ENCODE results near the gene PDE4D.

DNA sequence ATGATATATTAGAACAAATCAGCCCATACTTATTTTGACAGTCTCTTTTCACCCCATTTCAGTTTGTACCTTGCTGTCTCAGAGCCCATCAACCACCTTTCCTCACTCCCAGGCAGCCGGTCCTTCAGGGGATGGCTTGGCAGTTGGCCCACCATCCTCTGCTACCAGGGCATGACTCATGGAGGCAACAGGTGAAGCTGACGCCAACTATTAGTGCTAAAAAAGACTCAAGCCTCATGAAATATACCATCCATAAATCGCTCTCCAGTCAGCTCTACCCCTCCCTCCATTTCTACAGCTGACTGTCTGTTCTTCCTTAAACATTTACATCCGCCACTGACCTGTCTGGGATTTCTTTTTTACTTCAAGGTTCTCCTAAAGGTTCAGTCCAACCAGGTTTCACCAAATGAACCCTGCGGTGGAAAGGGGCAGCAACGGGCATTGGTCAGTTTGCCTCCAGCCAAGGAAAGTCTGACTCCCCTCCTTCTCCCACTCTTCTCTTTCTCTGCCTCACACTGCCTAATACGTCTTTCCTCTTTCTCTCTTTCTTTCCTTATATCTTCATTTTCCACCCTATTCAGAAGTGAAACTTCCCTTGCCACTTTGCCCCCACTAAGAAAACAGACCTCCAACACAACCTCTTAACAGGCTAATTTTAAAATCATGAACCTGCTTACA is 871.5 kb downstream of the PDE4D start:
- TF ChIP-seq, protein P1, sequence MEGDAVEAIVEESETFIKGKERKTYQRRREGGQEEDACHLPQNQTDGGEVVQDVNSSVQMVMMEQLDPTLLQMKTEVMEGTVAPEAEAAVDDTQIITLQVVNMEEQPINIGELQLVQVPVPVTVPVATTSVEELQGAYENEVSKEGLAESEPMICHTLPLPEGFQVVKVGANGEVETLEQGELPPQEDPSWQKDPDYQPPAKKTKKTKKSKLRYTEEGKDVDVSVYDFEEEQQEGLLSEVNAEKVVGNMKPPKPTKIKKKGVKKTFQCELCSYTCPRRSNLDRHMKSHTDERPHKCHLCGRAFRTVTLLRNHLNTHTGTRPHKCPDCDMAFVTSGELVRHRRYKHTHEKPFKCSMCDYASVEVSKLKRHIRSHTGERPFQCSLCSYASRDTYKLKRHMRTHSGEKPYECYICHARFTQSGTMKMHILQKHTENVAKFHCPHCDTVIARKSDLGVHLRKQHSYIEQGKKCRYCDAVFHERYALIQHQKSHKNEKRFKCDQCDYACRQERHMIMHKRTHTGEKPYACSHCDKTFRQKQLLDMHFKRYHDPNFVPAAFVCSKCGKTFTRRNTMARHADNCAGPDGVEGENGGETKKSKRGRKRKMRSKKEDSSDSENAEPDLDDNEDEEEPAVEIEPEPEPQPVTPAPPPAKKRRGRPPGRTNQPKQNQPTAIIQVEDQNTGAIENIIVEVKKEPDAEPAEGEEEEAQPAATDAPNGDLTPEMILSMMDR (conservative IDR thresholded peaks at IDR 0.05; ENCODE audit: low read depth, low read length), result no peak
- TF ChIP-seq MXI1 (IDR thresholded peaks at IDR 0.05; ENCODE audit: borderline replicate concordance, low read depth, low read length) (no peak), RCOR1 (IDR thresholded peaks at IDR 0.05; ENCODE audit: insufficient replicate concordance, low read length) (no peak), FOS (IDR thresholded peaks at IDR 0.05; ENCODE audit: low read depth, low read length) (no peak), CHD1 (IDR thresholded peaks at IDR 0.05; ENCODE audit: low read depth, low read length) (no peak), MAZ (IDR thresholded peaks at IDR 0.05; ENCODE audit: borderline replicate concordance, low read depth, low read length) (no peak), MAFK (IDR thresholded peaks at IDR 0.05; ENCODE audit: low read depth, low read length) (no peak), POLR2A (IDR thresholded peaks at IDR 0.05; ENCODE audit: low read depth, low read length) (no peak), BHLHE40 (IDR thresholded peaks at IDR 0.05; ENCODE audit: low read depth, low read length) (no peak), CEBPB (IDR thresholded peaks at IDR 0.05; ENCODE audit: low read depth, low read length) (no peak), RAD21 (IDR thresholded peaks at IDR 0.05; ENCODE audit: low read length) (no peak)

All from IMR-90 (cell line).